HepG2 (cell line): ENCODE measurements around the gene TSEN34. TPM values are rescaled to one million over a fixed set of nuclear protein-coding genes. Genes with fewer than 3 reads are reported as not detected.

Experiments used
- ARNT2 ChIP-seq: sonication (generic); formaldehyde crosslinking; IDR thresholded peaks from 2 replicates; pipeline ENCODE4 v1.8.0; 2022; ENCODE audit warnings: mild to moderate bottlenecking, low read depth, missing genetic modification reagents, moderate library complexity
- CBX2 ChIP-seq, 2 experiments: fragments of 200-600 bp in 1 of 2; sonication (generic); formaldehyde crosslinking in 1 of 2; IDR thresholded peaks; 2 replicates each; pipeline versions ENCODE4 v1.7.0 to v1.8.1; 2018 to 2022; ENCODE audit warnings: low read depth in 2 of 2, low read length in 1 of 2, mild to moderate bottlenecking in 1 of 2, missing genetic modification reagents in 1 of 2
- CREB3 ChIP-seq: sonication (generic); formaldehyde crosslinking; IDR thresholded peaks from 2 replicates; pipeline ENCODE4 v1.5.0; 2020; ENCODE audit warnings: missing genetic modification reagents
- ELF3 ChIP-seq: IDR thresholded peaks from 2 replicates; pipeline ENCODE4 v1.6.1; 2016; ENCODE audit warnings: missing genetic modification reagents, missing compliant biosample characterization
- KLF16 ChIP-seq, 2 experiments: sonication (generic) in 1 of 2; formaldehyde crosslinking in 1 of 2; IDR thresholded peaks; 2 replicates each; pipeline versions ENCODE4 v1.6.1 to v1.8.0; 2016 to 2023; ENCODE audit warnings: missing genetic modification reagents in 2 of 2, missing compliant biosample characterization in 1 of 2
- MTF2 ChIP-seq: sonication (generic); formaldehyde crosslinking; IDR thresholded peaks from 2 replicates; pipeline ENCODE4 v1.5.0; 2020; ENCODE audit warnings: missing genetic modification reagents, borderline replicate concordance
- NCOA2 ChIP-seq: sonication (generic); formaldehyde crosslinking; IDR thresholded peaks from 2 replicates; pipeline ENCODE4 v1.8.0; 2022; ENCODE audit warnings: inconsistent platforms
- NFYB ChIP-seq: sonication (generic); formaldehyde crosslinking; IDR thresholded peaks from 2 replicates; pipeline ENCODE4 v1.4.0; 2020; ENCODE audit warnings: missing genetic modification reagents
- RXRB ChIP-seq: IDR thresholded peaks from 2 replicates; pipeline ENCODE4 v1.6.1; 2016; ENCODE audit warnings: borderline replicate concordance, missing genetic modification reagents, missing compliant biosample characterization
- SAFB2 ChIP-seq: sonication (generic); formaldehyde crosslinking; IDR thresholded peaks from 2 replicates; pipeline ENCODE4 v1.5.1; 2020; ENCODE audit warnings: missing genetic modification reagents, low read depth, mild to moderate bottlenecking, borderline replicate concordance
- USF2 ChIP-seq, 2 experiments: sonication (generic) in 1 of 2; formaldehyde crosslinking in 1 of 2; IDR thresholded peaks; 2 replicates each; pipeline versions ENCODE4 v1.5.1 to v1.6.1; 2011 to 2020; ENCODE audit warnings: borderline replicate concordance in 1 of 2, low read depth in 1 of 2, low read length in 1 of 2, mild to moderate bottlenecking in 1 of 2, missing genetic modification reagents in 1 of 2, moderate library complexity in 1 of 2
- ZFP62 ChIP-seq: sonication (generic); formaldehyde crosslinking; IDR thresholded peaks from 2 replicates; pipeline ENCODE4 v1.4.0; 2020; ENCODE audit warnings: missing genetic modification reagents
- ZFYVE20 ChIP-seq: sonication (generic); formaldehyde crosslinking; IDR thresholded peaks from 2 replicates; pipeline ENCODE4 v1.8.0; 2023; ENCODE audit warnings: low read depth, mild to moderate bottlenecking, moderate library complexity, missing genetic modification reagents, borderline replicate concordance
- ZIK1 ChIP-seq: sonication (generic); formaldehyde crosslinking; IDR thresholded peaks from 2 replicates; pipeline ENCODE4 v1.5.0; 2020; ENCODE audit warnings: mild to moderate bottlenecking, low read depth, missing genetic modification reagents, borderline replicate concordance
- ZNF251 ChIP-seq: sonication (generic); formaldehyde crosslinking; IDR thresholded peaks from 2 replicates; pipeline ENCODE4 v1.9.0; 2021; ENCODE audit warnings: mild to moderate bottlenecking, missing genetic modification reagents
- ZNF253 ChIP-seq: sonication (generic); formaldehyde crosslinking; IDR thresholded peaks from 2 replicates; pipeline ENCODE4 v1.8.0; 2022; ENCODE audit warnings: mild to moderate bottlenecking, missing genetic modification reagents, borderline replicate concordance
- ZNF367 ChIP-seq: sonication (generic); formaldehyde crosslinking; IDR thresholded peaks from 2 replicates; pipeline ENCODE4 v1.4.0; 2020; ENCODE audit warnings: missing genetic modification reagents, borderline replicate concordance
- ZNF616 ChIP-seq: sonication (generic); formaldehyde crosslinking; IDR thresholded peaks from 2 replicates; pipeline ENCODE4 v1.5.0; 2020; ENCODE audit warnings: low read depth, mild to moderate bottlenecking, missing genetic modification reagents
- ZNF839 ChIP-seq: sonication (generic); formaldehyde crosslinking; IDR thresholded peaks from 2 replicates; pipeline ENCODE4 v1.4.0; 2020; ENCODE audit warnings: missing genetic modification reagents, mild to moderate bottlenecking, borderline replicate concordance
- ZNF883 ChIP-seq: sonication (generic); formaldehyde crosslinking; IDR thresholded peaks from 2 replicates; pipeline ENCODE4 v1.5.1; 2020; ENCODE audit warnings: mild to moderate bottlenecking, missing genetic modification reagents; ENCODE audit errors: not compliant biosample characterization
- polyA plus RNA-seq, 8 experiments: library from polyadenylated mRNA; depleted of rRNA in 3 of 8; stranded (reverse) in 7 of 8; unstranded in 1 of 8; fragments of >200 nt; fragmentation: Illumina TruSeq in 4 of 8; extraction: Trizol in 4 of 8; gene quantifications; 2 replicates each; pipeline versions ENCODE4 v1.2.1 to v1.2.3, GENCODE V29; 2011 to 2016; ENCODE audit warnings: low read depth in 4 of 8, missing spikeins in 1 of 8, mixed read lengths in 1 of 8; ENCODE audit not compliant: insufficient read depth in 1 of 8
- total RNA-seq, 5 experiments: library from RNA; depleted of rRNA; stranded (reverse); fragments of >200 nt; fragmentation: Illumina TruSeq; extraction: Trizol; gene quantifications; 2 replicates each; pipeline ENCODE4 v1.2.3, GENCODE V29; 2016; ENCODE audit warnings: low read depth in 1 of 5
- TF ChIP-seq, protein P1 (sequence below): sonication (generic); formaldehyde crosslinking; IDR thresholded peaks from 2 replicates; pipeline ENCODE4 v1.4.0; 2020; ENCODE audit warnings: missing genetic modification reagents
- TF ChIP-seq, protein P2 (sequence below): sonication (generic); formaldehyde crosslinking; IDR thresholded peaks from 2 replicates; pipeline ENCODE4 v1.4.0; 2020; ENCODE audit warnings: mild to moderate bottlenecking, missing genetic modification reagents

TSEN34 gene
- total and polyA plus RNA-seq, 2 of the 13 experiments (the other 11 are each of a cell fraction or from before 2014, with no cell fraction given): 55.1 to 65.4 TPM

GRCh38 chr19:54209811-54210494 lies 18.8 kb downstream of the TSEN34 start (continued):
- TF ChIP-seq, protein P1, sequence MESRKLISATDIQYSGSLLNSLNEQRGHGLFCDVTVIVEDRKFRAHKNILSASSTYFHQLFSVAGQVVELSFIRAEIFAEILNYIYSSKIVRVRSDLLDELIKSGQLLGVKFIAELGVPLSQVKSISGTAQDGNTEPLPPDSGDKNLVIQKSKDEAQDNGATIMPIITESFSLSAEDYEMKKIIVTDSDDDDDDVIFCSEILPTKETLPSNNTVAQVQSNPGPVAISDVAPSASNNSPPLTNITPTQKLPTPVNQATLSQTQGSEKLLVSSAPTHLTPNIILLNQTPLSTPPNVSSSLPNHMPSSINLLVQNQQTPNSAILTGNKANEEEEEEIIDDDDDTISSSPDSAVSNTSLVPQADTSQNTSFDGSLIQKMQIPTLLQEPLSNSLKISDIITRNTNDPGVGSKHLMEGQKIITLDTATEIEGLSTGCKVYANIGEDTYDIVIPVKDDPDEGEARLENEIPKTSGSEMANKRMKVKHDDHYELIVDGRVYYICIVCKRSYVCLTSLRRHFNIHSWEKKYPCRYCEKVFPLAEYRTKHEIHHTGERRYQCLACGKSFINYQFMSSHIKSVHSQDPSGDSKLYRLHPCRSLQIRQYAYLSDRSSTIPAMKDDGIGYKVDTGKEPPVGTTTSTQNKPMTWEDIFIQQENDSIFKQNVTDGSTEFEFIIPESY: peak; percentile 35; the same call in 1 of the 2 replicates
- TF ChIP-seq ZNF367 (CRISPR knock-in tag) (no peak), ZNF883 (no peak), ZFP62 (CRISPR knock-in tag) (no peak), ZNF251 (no peak), CREB3 (CRISPR knock-in tag) (no peak), NFYB (CRISPR knock-in tag) (peak; percentile 39; the same call in 1 of the 2 replicates), ZFYVE20 (CRISPR knock-in tag) (no peak), ZNF253 (CRISPR knock-in tag) (no peak), ZNF616 (CRISPR knock-in tag) (no peak), ZNF839 (CRISPR knock-in tag) (no peak), SAFB2 (CRISPR knock-in tag) (no peak), NCOA2 (CRISPR knock-in tag) (peak; percentile 79), USF2 (IDR thresholded peaks at IDR 0.05; ENCODE audit: low read depth, low read length) (no peak), USF2 (CRISPR knock-in tag; IDR thresholded peaks at IDR 0.05; ENCODE audit: borderline replicate concordance) (no peak), MTF2 (CRISPR knock-in tag) (no peak), RXRB (CRISPR knock-in tag) (peak; percentile 93), CBX2 (IDR thresholded peaks at IDR 0.05; ENCODE audit: low read depth, low read length) (no peak), CBX2 (CRISPR knock-in tag; IDR thresholded peaks at IDR 0.05; ENCODE audit: low read depth) (no peak), ARNT2 (CRISPR knock-in tag) (no peak), ELF3 (CRISPR knock-in tag) (peak; percentile 56), KLF16 (CRISPR knock-in tag; IDR thresholded peaks at IDR 0.05) (peak in 1 of 2 experiments; percentile 71; a peak in 2 of 4 replicates), ZIK1 (no peak)
- TF ChIP-seq, protein P2, sequence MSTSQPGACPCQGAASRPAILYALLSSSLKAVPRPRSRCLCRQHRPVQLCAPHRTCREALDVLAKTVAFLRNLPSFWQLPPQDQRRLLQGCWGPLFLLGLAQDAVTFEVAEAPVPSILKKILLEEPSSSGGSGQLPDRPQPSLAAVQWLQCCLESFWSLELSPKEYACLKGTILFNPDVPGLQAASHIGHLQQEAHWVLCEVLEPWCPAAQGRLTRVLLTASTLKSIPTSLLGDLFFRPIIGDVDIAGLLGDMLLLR (CRISPR knock-in tag): no peak
